ENCODE results near the gene SPON1.

- TF ChIP-seq POLR2A (IDR thresholded peaks at IDR 0.05) (no peak), CTCF (IDR thresholded peaks at IDR 0.05) (no peak)
Observed at GRCh38 chr11:14012846-14013245, 50.3 kb downstream of the SPON1 start.
